GM12892 (cell line): ENCODE results near the gene SOX2.

Source experiments
- POLR2A ChIP-seq: IDR thresholded peaks from 2 replicates; pipeline ENCODE4 v1.6.1; 2011; ENCODE audit warnings: low read depth, low read length, control low read depth
- POLR2AphosphoS5 ChIP-seq: IDR thresholded peaks from 2 replicates; pipeline ENCODE4 v1.6.1; 2011; ENCODE audit warnings: low read depth, low read length, control low read depth

DNA sequence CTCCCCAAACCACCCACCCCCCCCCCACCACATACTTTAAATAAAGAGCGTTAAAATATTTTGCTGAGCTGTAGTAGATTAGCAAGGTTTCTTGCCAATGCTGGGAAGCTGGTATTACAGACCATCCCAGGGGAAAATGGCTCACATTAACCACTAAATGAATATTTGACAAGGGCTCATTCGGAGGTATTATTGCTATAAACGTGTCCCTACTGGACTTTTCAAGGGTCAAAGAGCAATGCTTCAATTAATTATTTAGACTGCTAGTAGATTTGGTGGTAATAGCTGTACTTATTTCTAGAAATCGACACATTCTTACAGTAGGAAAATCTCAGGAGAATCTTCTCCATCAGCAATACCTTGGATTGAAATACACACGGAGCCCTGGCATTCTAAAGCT lies 5.2 kb downstream of the SOX2 start:
- TF ChIP-seq POLR2A, result no peak
- no peak for TF ChIP-seq POLR2AphosphoS5
